GM12878 (cell line): ENCODE results near the gene C1QTNF9. TPM values are rescaled to one million over a fixed set of nuclear protein-coding genes. Genes with fewer than 3 reads are reported as not detected.

ENCODE experiments used
- ATAC-seq: fragments of 200-7000 bp; cut with Tn5 transposase; 3 replicates; pipeline ENCODE4 v1.9.1; 2020; ENCODE audit warnings: mild to moderate bottlenecking, moderate library complexity
- BruUV-seq: library from RNA; stranded (reverse); fragments of 400-500 nt; replicated peaks from 2 replicates; lab custom pipeline; 2021; lab: Mats Ljungman, UMichigan
- CTCF ChIA-PET: fragments of 300-600 bp; sonication (Branson Sonifier 250); formaldehyde crosslinking; extraction: SDS; loops from one replicate; lab custom pipeline; 2021; ENCODE audit warnings: inconsistent platforms; lab: Yijun Ruan, JAX
- POLR2A ChIA-PET: fragments of 350-600 bp; formaldehyde crosslinking; extraction: SDS; loops from one replicate; lab custom pipeline; 2021; ENCODE audit warnings: inconsistent platforms; lab: Charles Lee
- RAD21 ChIA-PET: fragments of 300-600 bp; sonication (Branson Sonifier 250); formaldehyde crosslinking; loops from one replicate; lab custom pipeline; 2023; ENCODE audit warnings: antibody characterized with exemption; ENCODE audit not compliant: unreplicated experiment; lab: Charles Lee
- SMC1A ChIA-PET: fragments of 300-600 bp; sonication (Branson Sonifier 250); formaldehyde crosslinking; loops from one replicate; lab custom pipeline; 2023; ENCODE audit not compliant: unreplicated experiment, uncharacterized antibody; lab: Charles Lee
- DNase-seq: peaks from one replicate; pipeline ENCODE4 v3.0.0-alpha.2; 2011; ENCODE audit warnings: low read depth, low spot score
- FAIRE-seq: peaks from 3 replicates; lab custom pipeline; 2011; peaks lifted over from hg19 to GRCh38; lab: Jason Lieb, UNC
- H2AFZ ChIP-seq: 2 replicates; pipeline ENCODE4 v1.6.0; 2011; ENCODE audit warnings: low read depth, low read length, control low read depth; ENCODE audit not compliant: control insufficient read depth
- H3K27ac ChIP-seq: 2 replicates; pipeline ENCODE4 v1.5.1; 2011; ENCODE audit warnings: control low read depth; ENCODE audit not compliant: control insufficient read depth, insufficient read depth
- H3K27me3 ChIP-seq, 2 experiments: replicated peaks in 1 of 2; 2 replicates each; pipeline versions ENCODE4 v1.6.0 to v1.6.1; 2011; ENCODE audit warnings: low read length in 1 of 2; ENCODE audit not compliant: control insufficient read depth in 2 of 2, insufficient read depth in 2 of 2
- H3K36me3 ChIP-seq, 2 experiments: 2 replicates each; pipeline ENCODE4 v1.5.1; 2011; ENCODE audit warnings: low read length in 1 of 2; ENCODE audit not compliant: control insufficient read depth in 2 of 2, insufficient read depth in 2 of 2
- H3K4me1 ChIP-seq: 2 replicates; pipeline ENCODE4 v1.6.1; 2011; ENCODE audit warnings: mild to moderate bottlenecking, low read length, moderate library complexity, mixed read lengths; ENCODE audit not compliant: control insufficient read depth, insufficient read depth
- H3K4me2 ChIP-seq: 2 replicates; pipeline ENCODE4 v1.6.0; 2011; ENCODE audit warnings: control low read depth; ENCODE audit not compliant: control insufficient read depth, insufficient read depth
- H3K4me3 ChIP-seq: fragments of 200-600 bp; sonication (generic); 2 replicates; pipeline ENCODE4 v1.5.1; 2016
- H3K79me2 ChIP-seq: 2 replicates; pipeline ENCODE4 v1.6.0; 2011; ENCODE audit warnings: low read length; ENCODE audit not compliant: control insufficient read depth, insufficient read depth
- H3K9ac ChIP-seq: 2 replicates; pipeline ENCODE4 v1.8.0; 2011; ENCODE audit warnings: low read length, control low read depth, mixed read lengths; ENCODE audit not compliant: control insufficient read depth, insufficient read depth
- H3K9me3 ChIP-seq: replicated peaks from 3 replicates; pipeline ENCODE4 v1.5.1; 2011; ENCODE audit warnings: mild to moderate bottlenecking, low read length; ENCODE audit not compliant: control insufficient read depth, insufficient read depth
- H4K20me1 ChIP-seq: 2 replicates; pipeline ENCODE4 v1.6.0; 2011; ENCODE audit not compliant: control insufficient read depth, insufficient read depth
- IRF4 ChIP-seq: IDR thresholded peaks from 2 replicates; pipeline ENCODE4 v1.6.1; 2011; ENCODE audit warnings: low read depth, low read length
- MEF2A ChIP-seq: IDR thresholded peaks from 2 replicates; pipeline ENCODE4 v1.6.1; 2011; ENCODE audit warnings: low read depth, mild to moderate bottlenecking, low read length, moderate library complexity; ENCODE audit not compliant: insufficient read depth
- POLR2AphosphoS5 ChIP-seq: IDR thresholded peaks from 2 replicates; pipeline ENCODE4 v1.6.1; 2011; ENCODE audit warnings: mild to moderate bottlenecking, low read length, inconsistent platforms
- SIN3A ChIP-seq: IDR thresholded peaks from 2 replicates; pipeline ENCODE4 v1.6.1; 2012; ENCODE audit warnings: low read depth, low read length, improper control_type of control experiment
- SMC3 ChIP-seq: IDR thresholded peaks from 2 replicates; pipeline ENCODE4 v1.6.1; 2011; ENCODE audit warnings: low read length, improper control_type of control experiment, borderline replicate concordance
- STAT1 ChIP-seq: fragments of 450-650 bp; conservative IDR thresholded peaks from 2 replicates; pipeline ENCODE4 v1.6.1; 2014; ENCODE audit warnings: antibody characterized with exemption, mild to moderate bottlenecking
- SUZ12 ChIP-seq: fragments of 200-600 bp; sonication (generic); IDR thresholded peaks from one replicate; pipeline ENCODE4 v1.6.1; 2018; ENCODE audit warnings: antibody characterized with exemption, mild to moderate bottlenecking; ENCODE audit not compliant: unreplicated experiment
- TCF3 ChIP-seq: IDR thresholded peaks from 2 replicates; pipeline ENCODE4 v1.6.1; 2012; ENCODE audit warnings: low read depth, mild to moderate bottlenecking, low read length, borderline replicate concordance; ENCODE audit not compliant: insufficient read depth
- WGBS: methylation state at CpG from one replicate; pipeline ENCODE4 v1.1.6; 2016; ENCODE audit warnings: low lambda C conversion rate; ENCODE audit not compliant: insufficient replicate concordance, insufficient coverage; ENCODE audit errors: missing lambda C conversion rate; 5-methylcytosine and 5-hydroxymethylcytosine counted together
- in situ Hi-C: fragments of 300-500 bp; cut with MboI; formaldehyde crosslinking; loops from 9 replicates; pipeline ENCODE4 v1.14.3; 2018; ENCODE audit warnings: mixed read lengths
- intact Hi-C: fragments of 100-400 bp; cut with micrococcal nuclease; formaldehyde crosslinking; loops from one replicate; pipeline ENCODE4 v1.14.2; 2022; ENCODE audit not compliant: unreplicated experiment
- polyA plus RNA-seq, 11 experiments: library from polyadenylated mRNA; depleted of rRNA in 4 of 11; unstranded in 6 of 11; stranded (reverse) in 5 of 11; fragments of >200 nt; fragmentation: Nextera tagmentation in 4 of 11; fragmentation: Illumina TruSeq in 1 of 11; extraction: Ambion mirVana in 4 of 11; extraction: Trizol in 1 of 11; gene quantifications; 1 replicate in 1 of 11; 2 replicates in 10 of 11; pipeline versions ENCODE4 v1.2.1 to v1.2.3, GENCODE V29; 2011 to 2016; ENCODE audit warnings: inconsistent platforms in 2 of 11, missing spikeins in 2 of 11, low read depth in 1 of 11
- total RNA-seq, 4 experiments: library from RNA; depleted of rRNA in 3 of 4; stranded (reverse); fragments of >200 nt in 3 of 4; fragmentation: Illumina TruSeq in 1 of 4; extraction: Trizol in 1 of 4; gene quantifications; 2 replicates each; pipeline versions ENCODE4 v1.2.1 to v1.2.3, GENCODE V29; 2013 to 2021
- TF ChIP-seq, protein P1 (sequence below): fragments of 450-650 bp; IDR thresholded peaks from 2 replicates; pipeline ENCODE4 v1.6.1; 2017; ENCODE audit warnings: antibody characterized with exemption, mild to moderate bottlenecking, moderate library complexity
- TF ChIP-seq, protein P2 (sequence below): IDR thresholded peaks from 2 replicates; pipeline ENCODE4 v1.6.1; 2011; ENCODE audit warnings: low read depth, mild to moderate bottlenecking, low read length, moderate library complexity, borderline replicate concordance; ENCODE audit errors: extremely low read depth
- TF ChIP-seq, protein P3 (sequence below): IDR thresholded peaks from 2 replicates; pipeline ENCODE4 v1.6.1; 2012; ENCODE audit warnings: low read depth, low read length, improper control_type of control experiment

Gene C1QTNF9
- total and polyA plus RNA-seq, 10 of the 15 experiments (the other 5 are each of a cell fraction or from before 2014, with no cell fraction given): not detected

DNA sequence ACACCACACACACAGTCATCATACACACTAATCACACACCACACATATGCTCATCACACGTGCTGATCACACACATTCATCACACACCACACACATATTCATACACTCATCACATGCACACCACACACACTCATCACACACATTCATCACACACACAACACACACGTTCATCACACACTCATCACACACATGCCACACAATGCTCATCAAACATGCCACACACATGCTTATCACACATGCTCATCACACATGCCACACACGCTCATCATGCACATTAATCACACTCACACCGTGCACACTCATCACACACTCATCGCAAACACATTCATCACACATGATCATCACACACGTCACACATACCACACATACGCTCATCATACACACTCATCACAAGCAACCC lies 47.5 kb downstream of the C1QTNF9 start:
- DNase-seq (no peak), FAIRE-seq (no peak), ATAC-seq (no peak)
- Histone ChIP-seq H4K20me1 (no peaks in the 10 kb centered on the region), H3K27ac (no peak overlapping the region), H3K9ac (no peak overlapping the region), H3K4me2 (no peak overlapping the region), H3K9me3 (peaks cover 2% of the 10 kb centered on the region; the same call in 2 of the 3 replicates), H3K4me3 (no peak overlapping the region), H3K36me3 (no peaks in the 10 kb centered on the region), H3K4me1 (no peaks in the 10 kb centered on the region), H3K27me3 (no peaks in the 10 kb centered on the region), H2AFZ (no peak overlapping the region), H3K79me2 (no peaks in the 10 kb centered on the region)
- ChIA-PET POLR2A (no interaction called here), SMC1A (no interaction called here), CTCF (no interaction called here), RAD21 (no interaction called here)
- no TSS peak for BruUV-seq
- intact Hi-C loops: loop anchor here (10.0 kb wide), 1 partner anchor 1422 kb away; no protein-coding TSS in a partner anchor
- in situ Hi-C loops: no loop called here
- TF ChIP-seq, protein P1, sequence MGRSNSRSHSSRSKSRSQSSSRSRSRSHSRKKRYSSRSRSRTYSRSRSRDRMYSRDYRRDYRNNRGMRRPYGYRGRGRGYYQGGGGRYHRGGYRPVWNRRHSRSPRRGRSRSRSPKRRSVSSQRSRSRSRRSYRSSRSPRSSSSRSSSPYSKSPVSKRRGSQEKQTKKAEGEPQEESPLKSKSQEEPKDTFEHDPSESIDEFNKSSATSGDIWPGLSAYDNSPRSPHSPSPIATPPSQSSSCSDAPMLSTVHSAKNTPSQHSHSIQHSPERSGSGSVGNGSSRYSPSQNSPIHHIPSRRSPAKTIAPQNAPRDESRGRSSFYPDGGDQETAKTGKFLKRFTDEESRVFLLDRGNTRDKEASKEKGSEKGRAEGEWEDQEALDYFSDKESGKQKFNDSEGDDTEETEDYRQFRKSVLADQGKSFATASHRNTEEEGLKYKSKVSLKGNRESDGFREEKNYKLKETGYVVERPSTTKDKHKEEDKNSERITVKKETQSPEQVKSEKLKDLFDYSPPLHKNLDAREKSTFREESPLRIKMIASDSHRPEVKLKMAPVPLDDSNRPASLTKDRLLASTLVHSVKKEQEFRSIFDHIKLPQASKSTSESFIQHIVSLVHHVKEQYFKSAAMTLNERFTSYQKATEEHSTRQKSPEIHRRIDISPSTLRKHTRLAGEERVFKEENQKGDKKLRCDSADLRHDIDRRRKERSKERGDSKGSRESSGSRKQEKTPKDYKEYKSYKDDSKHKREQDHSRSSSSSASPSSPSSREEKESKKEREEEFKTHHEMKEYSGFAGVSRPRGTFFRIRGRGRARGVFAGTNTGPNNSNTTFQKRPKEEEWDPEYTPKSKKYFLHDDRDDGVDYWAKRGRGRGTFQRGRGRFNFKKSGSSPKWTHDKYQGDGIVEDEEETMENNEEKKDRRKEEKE: no peak
- TF ChIP-seq TCF3 (no peak), POLR2AphosphoS5 (no peak), SIN3A (no peak), SMC3 (no peak), IRF4 (no peak), STAT1 (no peak), SUZ12 (no peak), MEF2A (no peak)
- TF ChIP-seq, protein P2, sequence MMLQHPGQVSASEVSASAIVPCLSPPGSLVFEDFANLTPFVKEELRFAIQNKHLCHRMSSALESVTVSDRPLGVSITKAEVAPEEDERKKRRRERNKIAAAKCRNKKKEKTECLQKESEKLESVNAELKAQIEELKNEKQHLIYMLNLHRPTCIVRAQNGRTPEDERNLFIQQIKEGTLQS: no peak
- TF ChIP-seq, protein P3, sequence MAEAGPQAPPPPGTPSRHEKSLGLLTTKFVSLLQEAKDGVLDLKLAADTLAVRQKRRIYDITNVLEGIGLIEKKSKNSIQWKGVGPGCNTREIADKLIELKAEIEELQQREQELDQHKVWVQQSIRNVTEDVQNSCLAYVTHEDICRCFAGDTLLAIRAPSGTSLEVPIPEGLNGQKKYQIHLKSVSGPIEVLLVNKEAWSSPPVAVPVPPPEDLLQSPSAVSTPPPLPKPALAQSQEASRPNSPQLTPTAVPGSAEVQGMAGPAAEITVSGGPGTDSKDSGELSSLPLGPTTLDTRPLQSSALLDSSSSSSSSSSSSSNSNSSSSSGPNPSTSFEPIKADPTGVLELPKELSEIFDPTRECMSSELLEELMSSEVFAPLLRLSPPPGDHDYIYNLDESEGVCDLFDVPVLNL: no peak
- 90% methylated on average over 7 of the region's 7 CpGs for WGBS
